ENCODE data around the gene GGCX.

The GGCX gene

GRCh38 chr2:85516653-85517389 is 44.5 kb downstream of the GGCX start:
- DNase-seq (ENCODE audit: low read depth in 2 of 2), result no peak

- no peak for DNase-seq (ENCODE audit: low read depth in 2 of 2)
Measured at GRCh38 chr2:85514323-85514722, 47.0 kb downstream of the GGCX start.

- no peak for DNase-seq (ENCODE audit: low read depth in 2 of 2)
Measured at GRCh38 chr2:85511008-85511811, 50.1 kb downstream of the GGCX start.

GRCh38 chr2:85506768-85507181 is 54.5 kb downstream of the GGCX start:
- no peak for DNase-seq (ENCODE audit: low read depth in 2 of 2)

- DNase-seq (ENCODE audit: low read depth in 2 of 2), result no peak
Measured at GRCh38 chr2:85505551-85506238, 55.6 kb downstream of the GGCX start.

- DNase-seq (ENCODE audit: low read depth in 2 of 2), result no peak
Measured at GRCh38 chr2:85504778-85505261, 56.5 kb downstream of the GGCX start.

GRCh38 chr2:85503851-85504777 is 57.2 kb downstream of the GGCX start:
- DNase-seq (ENCODE audit: low read depth in 2 of 2), result no peak

GRCh38 chr2:85503168-85503850 is 58.0 kb downstream of the GGCX start:
- no peak for DNase-seq (ENCODE audit: low read depth in 2 of 2)

GRCh38 chr2:85502720-85503119 is 58.6 kb downstream of the GGCX start:
- no peak for DNase-seq (ENCODE audit: low read depth in 2 of 2)

- DNase-seq (ENCODE audit: low read depth in 2 of 2), result no peak
Measured at GRCh38 chr2:85501248-85501647, 60.0 kb downstream of the GGCX start.

GRCh38 chr2:85497944-85498630 is 63.2 kb downstream of the GGCX start:
- no peak for DNase-seq (ENCODE audit: low read depth in 2 of 2)

GRCh38 chr2:85496436-85496835 is 64.9 kb downstream of the GGCX start:
- DNase-seq (ENCODE audit: low read depth in 2 of 2), result no peak

All from stimulated activated CD4-positive, alpha-beta T cell treated with anti-CD3 and anti-CD28 coated beads, Interleukin-12 subunit alpha, Interleukin-12 subunit beta, amount 100 ng/mL, for 24 hours (primary cell).